HG03439 (cell line): ENCODE results near the gene KAT2B.

Experiments
- ATAC-seq: cut with Tn5 transposase; IDR thresholded peaks from one replicate; pipeline ENCODE4 v1.9.1; 2021; ENCODE audit warnings: mild to moderate bottlenecking, moderate library complexity; ENCODE audit not compliant: unreplicated experiment

The KAT2B gene

DNA sequence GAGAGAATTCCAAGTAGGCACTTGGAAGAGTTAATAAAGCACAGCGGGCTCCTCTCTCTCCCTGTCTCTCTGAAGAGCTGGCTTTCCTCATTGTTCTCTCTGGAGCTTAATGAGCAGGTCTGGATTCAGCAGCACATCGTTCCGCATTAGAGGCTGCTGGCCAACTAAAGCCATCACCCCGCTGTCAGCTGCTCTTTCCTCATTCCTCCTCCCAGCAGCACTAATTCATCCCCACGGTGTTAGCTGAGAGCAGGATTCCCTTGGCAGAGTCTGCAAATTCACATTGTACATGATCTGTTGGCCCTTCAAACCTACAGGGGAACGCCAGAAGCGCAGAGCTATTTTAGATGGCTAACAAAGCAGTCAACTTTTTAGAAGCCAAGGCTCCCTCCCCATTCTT lies 101.6 kb downstream of the KAT2B start:
- no peak for ATAC-seq

DNA sequence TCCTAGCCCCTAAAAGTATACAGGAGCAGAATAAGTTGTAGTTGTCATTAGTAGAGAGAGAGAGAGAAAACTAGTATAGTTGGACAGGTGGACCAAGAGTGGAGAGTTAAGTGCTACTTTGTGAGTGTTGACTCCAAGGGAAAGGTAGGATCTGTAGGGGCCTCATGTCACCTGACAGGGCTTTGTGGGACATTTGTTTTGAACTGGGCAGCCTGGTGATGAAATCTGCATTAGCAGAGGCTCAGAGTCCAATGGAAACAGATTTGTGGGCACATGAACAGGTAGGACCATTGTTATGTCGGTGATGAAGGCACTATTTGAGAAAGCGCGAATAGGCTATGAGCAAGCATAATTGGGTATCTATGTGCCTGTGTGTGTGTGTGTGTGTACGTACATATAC lies 102.3 kb downstream of the KAT2B start:
- ATAC-seq: no peak

- ATAC-seq: no peak
Measured at GRCh38 chr3:20143519-20143918, 103.3 kb downstream of the KAT2B start.

GRCh38 chr3:20145874-20146273 lies 105.6 kb downstream of the KAT2B start:
- no peak for ATAC-seq

DNA sequence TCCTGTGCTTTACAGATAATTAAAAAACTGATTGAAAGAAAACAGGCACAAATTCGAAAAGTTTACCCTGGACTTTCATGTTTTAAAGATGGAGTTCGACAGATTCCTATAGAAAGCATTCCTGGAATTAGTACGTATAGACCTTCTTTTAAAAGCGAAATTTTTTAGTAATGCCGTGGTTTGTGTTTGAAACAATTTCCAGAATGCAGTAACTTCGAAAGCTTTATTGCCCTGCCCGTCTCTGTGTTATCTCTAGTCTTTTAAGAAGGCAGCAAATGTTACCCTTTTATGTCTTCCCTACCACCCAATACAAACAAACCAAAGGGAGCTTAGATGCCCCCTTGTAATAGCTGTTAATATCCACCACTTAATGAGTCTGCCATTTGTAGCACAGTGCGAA lies 106.1 kb downstream of the KAT2B start:
- ATAC-seq: no peak

- no peak for ATAC-seq
Measured at GRCh38 chr3:20147361-20147760, 107.1 kb downstream of the KAT2B start.

GRCh38 chr3:20148466-20148865 lies 108.2 kb downstream of the KAT2B start:
- ATAC-seq: no peak

- no peak for ATAC-seq
Measured at GRCh38 chr3:20154078-20154477, 113.8 kb downstream of the KAT2B start.

GRCh38 chr3:20154928-20155327 lies 114.7 kb downstream of the KAT2B start:
- ATAC-seq: no peak

DNA sequence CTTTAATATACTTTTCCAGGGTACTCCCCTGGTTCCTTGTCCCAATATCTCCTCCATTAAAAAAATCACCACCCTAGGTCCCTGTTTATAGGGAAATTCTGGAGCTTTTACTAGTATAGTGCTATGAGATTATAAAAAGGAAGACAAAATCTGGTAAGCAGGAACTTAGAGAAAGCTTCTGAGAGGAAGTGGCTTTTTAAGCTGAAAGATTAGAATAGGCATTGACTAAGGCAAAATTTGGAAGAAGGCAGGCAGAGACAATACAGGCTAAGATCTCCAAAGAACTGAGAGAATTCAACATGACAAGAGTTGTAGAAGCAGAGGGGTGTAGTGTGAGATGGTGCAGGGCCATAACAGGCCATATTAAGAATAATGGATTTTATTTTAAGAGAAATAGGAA lies 120.0 kb downstream of the KAT2B start:
- ATAC-seq: no peak

DNA sequence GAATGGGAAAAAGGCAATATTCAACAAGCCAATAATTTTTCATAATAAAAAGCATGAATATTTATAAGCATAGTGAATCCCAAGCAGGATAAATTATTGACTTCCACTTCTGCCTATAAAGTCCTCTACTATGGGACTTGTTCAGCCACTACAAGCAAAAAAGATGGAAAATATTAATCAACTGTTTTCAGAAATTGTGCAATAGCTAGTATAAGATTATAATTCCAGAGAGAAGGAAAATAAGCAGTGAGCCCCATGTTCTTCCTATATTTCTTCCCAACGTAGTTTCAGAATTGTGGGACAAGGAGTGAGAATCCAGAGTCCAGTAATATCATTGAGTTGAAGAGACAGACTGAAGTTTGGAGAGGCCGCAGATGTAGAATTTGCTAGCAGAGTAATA lies 121.5 kb downstream of the KAT2B start:
- no peak for ATAC-seq

DNA sequence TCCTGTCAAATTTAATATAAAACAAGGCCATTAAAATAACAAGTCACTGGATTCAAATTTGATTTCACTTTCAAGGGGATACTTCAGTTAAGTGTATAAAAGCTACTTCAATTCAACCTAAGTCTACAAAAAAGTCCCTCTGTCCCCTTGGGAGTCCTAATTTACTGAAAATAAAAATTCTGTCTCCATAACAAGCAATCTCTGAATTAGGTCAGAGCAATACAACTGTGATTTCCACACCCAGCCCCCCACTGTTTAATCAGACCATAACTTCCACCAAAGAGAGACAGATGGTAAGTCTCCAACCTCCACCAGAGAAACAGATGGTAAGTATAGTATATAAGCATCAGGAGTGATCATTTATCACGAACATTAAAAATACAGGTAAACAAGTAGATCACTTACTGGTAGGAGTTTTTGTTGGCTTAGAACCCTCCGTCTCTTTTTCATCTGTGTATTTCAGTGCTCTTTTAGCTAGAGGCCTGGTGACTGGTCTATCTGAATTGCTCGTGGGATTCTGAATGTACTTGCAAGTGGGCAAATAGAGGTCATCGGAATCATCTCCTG lies 133.7 kb downstream of the KAT2B start:
- ATAC-seq: no peak

- no peak for ATAC-seq
Measured at GRCh38 chr3:20181276-20181675, 141.0 kb downstream of the KAT2B start.

DNA sequence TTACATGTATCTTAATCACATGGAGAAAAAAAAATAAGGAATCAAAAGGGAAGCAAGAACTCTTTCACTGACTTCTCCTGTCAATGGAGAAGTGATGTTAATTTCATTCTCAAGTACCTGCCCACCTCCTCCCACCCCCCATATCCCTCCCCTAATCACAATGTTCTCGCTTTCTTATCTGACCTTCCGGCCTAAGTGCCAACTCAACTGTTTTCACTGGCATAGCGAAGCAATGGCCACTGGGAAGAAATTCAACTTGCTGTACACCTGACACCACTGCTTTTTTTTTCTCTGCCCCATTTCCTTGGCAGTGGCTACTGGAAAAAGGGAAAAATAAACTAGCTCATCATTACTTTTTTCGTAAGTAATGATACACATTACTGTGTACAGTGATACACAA lies 142.0 kb downstream of the KAT2B start:
- ATAC-seq: no peak

DNA sequence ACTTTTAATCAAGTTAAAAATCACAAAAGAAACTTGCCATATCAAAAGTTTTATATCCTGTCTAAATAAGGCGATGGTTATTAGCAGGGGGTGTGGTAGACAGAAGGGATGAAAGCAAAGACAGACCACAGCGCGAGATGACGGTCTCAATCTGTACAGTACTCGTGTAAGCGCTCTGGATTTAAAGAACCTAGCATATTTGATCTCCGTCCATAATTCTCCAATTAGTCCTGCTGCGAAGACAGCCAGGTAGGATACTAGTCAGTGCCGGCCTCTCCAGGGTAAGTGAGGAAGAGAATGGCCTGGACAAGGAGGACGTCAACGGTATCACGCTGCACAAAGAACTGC lies 145.1 kb downstream of the KAT2B start:
- ATAC-seq: peak; percentile 9

DNA sequence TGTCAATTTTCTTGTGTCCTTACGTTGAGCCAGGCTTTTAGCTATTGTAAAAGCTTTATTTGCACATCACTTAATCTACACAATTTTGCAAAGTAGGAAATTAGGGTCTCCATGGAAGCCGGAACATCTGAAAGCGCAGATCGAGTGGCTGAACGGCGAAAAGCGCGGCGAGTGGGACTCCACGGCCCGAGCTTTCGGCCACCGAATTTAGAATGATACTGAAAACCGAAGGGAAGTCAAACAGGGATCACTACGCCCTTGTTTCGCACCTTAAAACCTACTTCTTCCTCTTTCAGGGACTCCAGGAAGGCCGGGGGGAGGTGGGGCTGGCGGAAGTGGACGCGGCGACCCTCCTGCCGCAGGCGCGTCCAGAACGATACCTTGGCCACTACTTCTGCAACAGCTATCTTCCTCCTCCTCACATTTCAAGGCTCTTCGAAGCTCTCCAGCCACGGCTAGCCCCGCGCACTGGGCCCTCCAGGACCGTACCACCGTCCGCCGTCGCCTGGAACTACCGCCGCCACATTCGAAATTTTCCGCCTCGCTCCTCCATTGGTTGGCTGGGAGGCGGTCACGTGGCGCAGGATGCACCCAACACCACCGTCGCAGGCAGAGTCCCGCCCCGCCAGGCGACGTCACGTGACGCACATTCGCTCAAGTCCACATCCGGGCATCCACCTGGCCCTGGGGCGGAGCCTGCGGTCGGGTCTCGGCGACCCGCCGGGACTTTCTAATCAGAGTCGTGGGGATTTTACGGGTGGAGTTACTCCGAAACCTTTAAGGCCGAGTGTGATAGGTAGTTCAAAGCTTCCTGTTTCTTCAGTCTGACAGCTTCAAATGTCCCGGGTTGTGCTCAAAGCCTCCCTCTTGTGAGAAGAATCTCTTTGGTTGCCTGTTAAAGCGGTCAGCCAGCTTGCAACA lies 145.7 kb downstream of the KAT2B start, which contains the start of gene SGO1:
Gene SGO1, minus strand, starts transcription at position 528 of the 921 bp plus-strand sequence. CDS start 2,179 bp downstream, outside the sequence.
- ATAC-seq: peak; percentile 98

GRCh38 chr3:20186600-20187004 lies 146.4 kb downstream of the KAT2B start:
- ATAC-seq: peak; percentile 10

DNA sequence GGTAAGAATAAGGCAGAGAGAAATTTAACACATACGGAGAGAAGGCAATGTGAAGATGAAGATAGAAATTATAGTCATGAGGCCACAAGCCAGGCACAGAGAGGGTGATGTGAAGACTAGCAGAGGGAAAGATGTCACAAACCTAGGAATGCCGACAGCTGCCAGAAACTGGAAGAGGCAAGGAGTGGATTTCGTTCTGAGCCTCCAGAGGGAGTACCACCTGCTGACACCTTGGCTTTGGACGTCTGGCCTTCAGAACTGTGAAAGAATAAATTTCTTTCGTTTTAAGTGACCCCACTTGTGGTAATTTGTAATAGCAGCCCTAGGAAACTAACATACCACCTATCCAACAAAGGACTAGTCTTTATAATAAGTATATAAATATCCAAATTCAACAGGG lies 150.7 kb downstream of the KAT2B start:
- ATAC-seq: no peak

DNA sequence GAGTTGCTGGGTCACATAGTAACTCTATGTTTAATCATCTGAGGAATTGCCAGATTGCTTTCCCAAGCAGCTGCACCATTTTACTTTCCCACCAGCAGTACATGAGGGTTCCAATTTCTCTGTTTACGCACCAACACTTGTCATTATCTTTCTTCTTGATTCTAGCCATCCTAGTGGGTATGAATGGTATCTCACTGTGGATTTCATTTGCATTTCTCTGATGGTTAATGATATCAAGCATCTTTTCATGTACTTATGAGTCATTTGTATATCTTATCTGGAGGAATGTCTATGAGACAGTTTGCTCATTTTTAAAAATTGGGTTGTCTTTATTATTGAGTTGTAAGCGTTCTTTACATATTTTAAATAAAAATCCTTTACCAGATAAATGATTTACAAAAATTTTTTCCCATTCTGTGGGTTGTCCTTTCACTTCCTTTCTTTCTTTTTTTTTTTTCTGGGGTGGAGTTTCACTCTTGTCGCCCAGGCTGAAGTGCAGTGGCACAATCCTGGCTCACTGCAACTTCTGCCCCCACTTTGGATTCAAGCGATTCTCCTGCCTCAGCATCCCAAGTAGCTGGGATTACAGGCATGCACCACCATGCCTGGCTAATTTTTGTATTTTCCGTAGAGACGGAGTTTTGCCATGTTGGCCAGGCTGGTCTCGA lies 154.7 kb downstream of the KAT2B start:
- ATAC-seq: no peak

DNA sequence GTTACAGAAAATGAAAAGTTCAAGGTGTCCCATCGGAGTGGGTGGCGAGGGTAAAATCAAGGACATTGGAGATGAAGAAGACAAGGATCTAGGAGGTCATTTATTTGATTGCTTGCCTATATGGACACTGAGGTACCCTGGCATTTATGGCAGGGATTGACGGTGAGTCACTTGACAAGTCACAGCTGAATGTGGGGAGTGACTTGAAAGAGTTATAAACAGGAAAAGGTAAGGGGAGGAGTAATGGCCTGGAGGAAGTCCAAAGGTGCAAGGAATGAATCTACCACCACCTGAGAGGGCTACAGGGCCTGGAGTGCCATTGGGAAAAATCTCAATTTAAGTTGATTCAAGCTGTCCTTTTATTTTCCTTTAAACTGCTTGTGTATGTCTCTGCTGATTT lies 157.5 kb downstream of the KAT2B start:
- no peak for ATAC-seq

GRCh38 chr3:20201143-20201542 lies 160.9 kb downstream of the KAT2B start:
- no peak for ATAC-seq
